HepG2 (cell line): Measurements from ENCODE around the gene FAM174C. TPM values are rescaled to one million over a fixed set of nuclear protein-coding genes. Genes with fewer than 3 reads are reported as not detected.

Experiments
- ESRRA ChIP-seq: sonication (generic); formaldehyde crosslinking; IDR thresholded peaks from 2 replicates; pipeline ENCODE4 v1.5.1; 2020; ENCODE audit warnings: mild to moderate bottlenecking, low read depth, missing genetic modification reagents
- HOXA7 ChIP-seq: sonication (generic); formaldehyde crosslinking; IDR thresholded peaks from 2 replicates; pipeline ENCODE4 v1.8.1; 2022; ENCODE audit warnings: mild to moderate bottlenecking, missing genetic modification reagents, moderate library complexity
- KDM5A ChIP-seq: fragments of 200-600 bp; sonication (generic); IDR thresholded peaks from 2 replicates; pipeline ENCODE4 v1.7.0; 2018; ENCODE audit warnings: antibody characterized with exemption, mild to moderate bottlenecking, low read length, borderline replicate concordance
- MATR3 ChIP-seq: sonication (generic); formaldehyde crosslinking; IDR thresholded peaks from 2 replicates; pipeline ENCODE4 v1.4.0; 2020; ENCODE audit warnings: missing genetic modification reagents
- NAIF1 ChIP-seq: sonication (generic); formaldehyde crosslinking; IDR thresholded peaks from 2 replicates; pipeline ENCODE4 v1.5.0; 2020; ENCODE audit warnings: mild to moderate bottlenecking, missing genetic modification reagents, borderline replicate concordance
- POLR2G ChIP-seq: fragments of 200-400 bp; formaldehyde crosslinking; IDR thresholded peaks from 2 replicates; pipeline ENCODE4 v1.6.1; 2018; ENCODE audit warnings: mild to moderate bottlenecking, low read depth, low read length, moderate library complexity
- SNAPC2 ChIP-seq: sonication (generic); formaldehyde crosslinking; IDR thresholded peaks from 2 replicates; pipeline ENCODE4 v1.8.1; 2022; ENCODE audit warnings: mild to moderate bottlenecking, missing genetic modification reagents
- ZFP1 ChIP-seq: IDR thresholded peaks from 2 replicates; pipeline ENCODE4 v1.6.1; 2016
- ZNF136 ChIP-seq: sonication (generic); formaldehyde crosslinking; IDR thresholded peaks from 2 replicates; pipeline ENCODE4 v1.8.1; 2022; ENCODE audit warnings: low read depth, mild to moderate bottlenecking, moderate library complexity, missing genetic modification reagents
- ZNF232 ChIP-seq: sonication (generic); formaldehyde crosslinking; IDR thresholded peaks from 2 replicates; pipeline ENCODE4 v1.4.0; 2020; ENCODE audit warnings: missing genetic modification reagents, borderline replicate concordance
- ZNF326 ChIP-seq: sonication (generic); formaldehyde crosslinking; IDR thresholded peaks from 2 replicates; pipeline ENCODE4 v1.4.0; 2020; ENCODE audit warnings: missing genetic modification reagents, borderline replicate concordance
- ZNF331 ChIP-seq: sonication (generic); formaldehyde crosslinking; IDR thresholded peaks from 2 replicates; pipeline ENCODE4 v1.4.0; 2020; ENCODE audit warnings: missing genetic modification reagents
- ZNF343 ChIP-seq: sonication (generic); formaldehyde crosslinking; IDR thresholded peaks from 2 replicates; pipeline ENCODE4 v1.4.0; 2020; ENCODE audit warnings: mild to moderate bottlenecking, missing genetic modification reagents
- ZNF678 ChIP-seq: sonication (generic); formaldehyde crosslinking; IDR thresholded peaks from 2 replicates; pipeline ENCODE4 v1.4.0; 2020; ENCODE audit warnings: mild to moderate bottlenecking, missing genetic modification reagents
- polyA plus RNA-seq, 8 experiments: library from polyadenylated mRNA; depleted of rRNA in 3 of 8; stranded (reverse) in 7 of 8; unstranded in 1 of 8; fragments of >200 nt; fragmentation: Illumina TruSeq in 4 of 8; extraction: Trizol in 4 of 8; gene quantifications; 2 replicates each; pipeline versions ENCODE4 v1.2.1 to v1.2.3, GENCODE V29; 2011 to 2016; ENCODE audit warnings: low read depth in 4 of 8, missing spikeins in 1 of 8, mixed read lengths in 1 of 8; ENCODE audit not compliant: insufficient read depth in 1 of 8
- total RNA-seq, 5 experiments: library from RNA; depleted of rRNA; stranded (reverse); fragments of >200 nt; fragmentation: Illumina TruSeq; extraction: Trizol; gene quantifications; 2 replicates each; pipeline ENCODE4 v1.2.3, GENCODE V29; 2016; ENCODE audit warnings: low read depth in 1 of 5
- TF ChIP-seq, protein P1 (sequence below): sonication (generic); formaldehyde crosslinking; IDR thresholded peaks from 2 replicates; pipeline ENCODE4 v1.4.0; 2020; ENCODE audit warnings: missing genetic modification reagents
- TF ChIP-seq, protein P2 (sequence below): sonication (generic); formaldehyde crosslinking; IDR thresholded peaks from 2 replicates; pipeline ENCODE4 v1.8.0; 2022; ENCODE audit warnings: low read depth, missing genetic modification reagents
- TF ChIP-seq, protein P3 (sequence below): sonication (generic); formaldehyde crosslinking; IDR thresholded peaks from 2 replicates; pipeline ENCODE4 v1.5.0; 2020; ENCODE audit warnings: mild to moderate bottlenecking, missing genetic modification reagents
- TF ChIP-seq, protein P4 (sequence below): sonication (generic); formaldehyde crosslinking; IDR thresholded peaks from 2 replicates; pipeline ENCODE4 v1.4.0; 2020; ENCODE audit warnings: missing genetic modification reagents, mild to moderate bottlenecking, borderline replicate concordance

The FAM174C gene
- total and polyA plus RNA-seq, 2 of the 13 experiments (the other 11 are each of a cell fraction or from before 2014, with no cell fraction given): 19.5 to 31.3 TPM

DNA sequence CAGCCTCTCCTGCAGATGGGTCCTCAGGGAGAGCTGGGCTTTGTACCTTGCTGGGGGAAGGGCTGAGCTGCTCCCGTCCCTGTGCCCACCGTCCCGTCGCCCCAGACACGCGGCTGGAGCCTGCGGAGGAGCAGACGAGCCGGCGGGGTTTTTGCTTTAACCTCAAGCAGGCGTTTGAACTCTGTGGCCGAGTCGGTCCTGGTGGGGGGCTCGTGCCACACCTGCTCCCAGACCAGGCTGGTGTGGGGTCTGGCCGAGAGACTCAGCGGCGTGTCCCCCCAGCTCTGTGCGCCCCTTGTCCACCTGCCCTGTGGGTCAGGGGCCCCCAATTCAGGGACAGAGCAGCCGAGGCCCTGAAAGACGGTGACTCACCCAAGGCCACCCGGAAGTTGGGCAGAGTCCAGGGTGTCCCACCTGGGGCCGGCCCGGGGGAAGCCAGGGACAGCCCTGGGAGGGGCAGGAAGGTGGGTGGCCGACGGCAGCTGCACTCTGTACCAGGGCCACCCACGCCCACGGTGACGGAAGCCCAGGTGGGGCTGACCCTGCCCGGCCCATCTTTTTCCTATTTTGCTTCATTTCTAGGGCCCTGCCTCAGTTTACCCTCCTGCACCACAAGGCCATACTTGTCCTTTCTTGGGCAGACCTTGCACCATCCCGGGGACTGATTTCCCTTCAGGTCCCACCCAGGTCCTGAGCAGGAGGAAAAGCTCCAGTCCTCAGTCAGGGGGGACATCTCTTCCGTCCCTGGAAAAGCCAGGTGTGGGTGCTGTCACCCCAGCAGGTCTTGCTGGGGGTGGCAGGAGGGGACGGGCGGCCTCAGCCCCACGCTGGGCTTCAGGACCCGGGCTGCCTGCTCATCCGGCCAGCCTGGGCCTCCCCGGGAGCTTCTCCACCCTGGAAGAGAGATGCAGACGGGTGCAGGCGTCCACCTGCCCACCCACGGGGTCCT is 15.6 kb downstream of the FAM174C start (continued):
- TF ChIP-seq ZNF678 (CRISPR knock-in tag) (no peak), SNAPC2 (CRISPR knock-in tag) (no peak), ZNF232 (CRISPR knock-in tag) (0 out of 2 replicates have a peak, but pooled peaks have one; percentile 74), ZNF343 (CRISPR knock-in tag) (peak; percentile 29; the same call in 1 of the 2 replicates), POLR2G (peak; percentile 78), HOXA7 (CRISPR knock-in tag) (no peak), ZNF331 (CRISPR knock-in tag) (no peak; the same call in 1 of the 2 replicates), NAIF1 (CRISPR knock-in tag) (0 out of 2 replicates have a peak, but pooled peaks have one; percentile 49), ZNF136 (CRISPR knock-in tag) (0 out of 2 replicates have a peak, but pooled peaks have one; percentile 50), ZFP1 (CRISPR knock-in tag) (no peak), MATR3 (CRISPR knock-in tag) (no peak), ESRRA (peak; percentile 83), KDM5A (no peak), ZNF326 (CRISPR knock-in tag) (no peak)
- TF ChIP-seq, protein P1, sequence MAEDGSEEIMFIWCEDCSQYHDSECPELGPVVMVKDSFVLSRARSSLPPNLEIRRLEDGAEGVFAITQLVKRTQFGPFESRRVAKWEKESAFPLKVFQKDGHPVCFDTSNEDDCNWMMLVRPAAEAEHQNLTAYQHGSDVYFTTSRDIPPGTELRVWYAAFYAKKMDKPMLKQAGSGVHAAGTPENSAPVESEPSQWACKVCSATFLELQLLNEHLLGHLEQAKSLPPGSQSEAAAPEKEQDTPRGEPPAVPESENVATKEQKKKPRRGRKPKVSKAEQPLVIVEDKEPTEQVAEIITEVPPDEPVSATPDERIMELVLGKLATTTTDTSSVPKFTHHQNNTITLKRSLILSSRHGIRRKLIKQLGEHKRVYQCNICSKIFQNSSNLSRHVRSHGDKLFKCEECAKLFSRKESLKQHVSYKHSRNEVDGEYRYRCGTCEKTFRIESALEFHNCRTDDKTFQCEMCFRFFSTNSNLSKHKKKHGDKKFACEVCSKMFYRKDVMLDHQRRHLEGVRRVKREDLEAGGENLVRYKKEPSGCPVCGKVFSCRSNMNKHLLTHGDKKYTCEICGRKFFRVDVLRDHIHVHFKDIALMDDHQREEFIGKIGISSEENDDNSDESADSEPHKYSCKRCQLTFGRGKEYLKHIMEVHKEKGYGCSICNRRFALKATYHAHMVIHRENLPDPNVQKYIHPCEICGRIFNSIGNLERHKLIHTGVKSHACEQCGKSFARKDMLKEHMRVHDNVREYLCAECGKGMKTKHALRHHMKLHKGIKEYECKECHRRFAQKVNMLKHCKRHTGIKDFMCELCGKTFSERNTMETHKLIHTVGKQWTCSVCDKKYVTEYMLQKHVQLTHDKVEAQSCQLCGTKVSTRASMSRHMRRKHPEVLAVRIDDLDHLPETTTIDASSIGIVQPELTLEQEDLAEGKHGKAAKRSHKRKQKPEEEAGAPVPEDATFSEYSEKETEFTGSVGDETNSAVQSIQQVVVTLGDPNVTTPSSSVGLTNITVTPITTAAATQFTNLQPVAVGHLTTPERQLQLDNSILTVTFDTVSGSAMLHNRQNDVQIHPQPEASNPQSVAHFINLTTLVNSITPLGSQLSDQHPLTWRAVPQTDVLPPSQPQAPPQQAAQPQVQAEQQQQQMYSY (CRISPR knock-in tag): no peak
- TF ChIP-seq, protein P2, sequence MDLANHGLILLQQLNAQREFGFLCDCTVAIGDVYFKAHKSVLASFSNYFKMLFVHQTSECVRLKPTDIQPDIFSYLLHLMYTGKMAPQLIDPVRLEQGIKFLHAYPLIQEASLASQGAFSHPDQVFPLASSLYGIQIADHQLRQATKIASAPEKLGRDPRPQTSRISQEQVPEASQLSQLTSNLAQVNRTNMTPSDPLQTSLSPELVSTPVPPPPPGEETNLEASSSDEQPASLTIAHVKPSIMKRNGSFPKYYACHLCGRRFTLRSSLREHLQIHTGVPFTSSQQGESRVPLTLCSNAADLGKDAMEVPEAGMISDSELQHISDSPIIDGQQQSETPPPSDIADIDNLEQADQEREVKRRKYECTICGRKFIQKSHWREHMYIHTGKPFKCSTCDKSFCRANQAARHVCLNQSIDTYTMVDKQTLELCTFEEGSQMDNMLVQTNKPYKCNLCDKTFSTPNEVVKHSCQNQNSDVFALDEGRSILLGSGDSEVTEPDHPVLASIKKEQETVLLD (CRISPR knock-in tag): no peak
- TF ChIP-seq, protein P3, sequence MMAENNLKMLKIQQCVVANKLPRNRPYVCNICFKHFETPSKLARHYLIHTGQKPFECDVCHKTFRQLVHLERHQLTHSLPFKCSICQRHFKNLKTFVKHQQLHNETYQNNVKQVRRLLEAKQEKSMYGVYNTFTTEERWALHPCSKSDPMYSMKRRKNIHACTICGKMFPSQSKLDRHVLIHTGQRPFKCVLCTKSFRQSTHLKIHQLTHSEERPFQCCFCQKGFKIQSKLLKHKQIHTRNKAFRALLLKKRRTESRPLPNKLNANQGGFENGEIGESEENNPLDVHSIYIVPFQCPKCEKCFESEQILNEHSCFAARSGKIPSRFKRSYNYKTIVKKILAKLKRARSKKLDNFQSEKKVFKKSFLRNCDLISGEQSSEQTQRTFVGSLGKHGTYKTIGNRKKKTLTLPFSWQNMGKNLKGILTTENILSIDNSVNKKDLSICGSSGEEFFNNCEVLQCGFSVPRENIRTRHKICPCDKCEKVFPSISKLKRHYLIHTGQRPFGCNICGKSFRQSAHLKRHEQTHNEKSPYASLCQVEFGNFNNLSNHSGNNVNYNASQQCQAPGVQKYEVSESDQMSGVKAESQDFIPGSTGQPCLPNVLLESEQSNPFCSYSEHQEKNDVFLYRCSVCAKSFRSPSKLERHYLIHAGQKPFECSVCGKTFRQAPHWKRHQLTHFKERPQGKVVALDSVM (CRISPR knock-in tag): peak; percentile 62
- TF ChIP-seq, protein P4, sequence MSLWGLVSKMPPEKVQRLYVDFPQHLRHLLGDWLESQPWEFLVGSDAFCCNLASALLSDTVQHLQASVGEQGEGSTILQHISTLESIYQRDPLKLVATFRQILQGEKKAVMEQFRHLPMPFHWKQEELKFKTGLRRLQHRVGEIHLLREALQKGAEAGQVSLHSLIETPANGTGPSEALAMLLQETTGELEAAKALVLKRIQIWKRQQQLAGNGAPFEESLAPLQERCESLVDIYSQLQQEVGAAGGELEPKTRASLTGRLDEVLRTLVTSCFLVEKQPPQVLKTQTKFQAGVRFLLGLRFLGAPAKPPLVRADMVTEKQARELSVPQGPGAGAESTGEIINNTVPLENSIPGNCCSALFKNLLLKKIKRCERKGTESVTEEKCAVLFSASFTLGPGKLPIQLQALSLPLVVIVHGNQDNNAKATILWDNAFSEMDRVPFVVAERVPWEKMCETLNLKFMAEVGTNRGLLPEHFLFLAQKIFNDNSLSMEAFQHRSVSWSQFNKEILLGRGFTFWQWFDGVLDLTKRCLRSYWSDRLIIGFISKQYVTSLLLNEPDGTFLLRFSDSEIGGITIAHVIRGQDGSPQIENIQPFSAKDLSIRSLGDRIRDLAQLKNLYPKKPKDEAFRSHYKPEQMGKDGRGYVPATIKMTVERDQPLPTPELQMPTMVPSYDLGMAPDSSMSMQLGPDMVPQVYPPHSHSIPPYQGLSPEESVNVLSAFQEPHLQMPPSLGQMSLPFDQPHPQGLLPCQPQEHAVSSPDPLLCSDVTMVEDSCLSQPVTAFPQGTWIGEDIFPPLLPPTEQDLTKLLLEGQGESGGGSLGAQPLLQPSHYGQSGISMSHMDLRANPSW: no peak; the same call in 1 of the 2 replicates
